Mesendoderm (in vitro differentiated cells): ENCODE data around the gene INCENP.
"Not testable (repeated sequence)": the region's sequence is repeated elsewhere in the genome, so short reads cannot be mapped to it uniquely, and the experiment has no call there.

Experiments
- DNase-seq: peaks from one replicate; pipeline ENCODE4 v3.0.0; 2013
- H2AK5ac ChIP-seq: 2 replicates; pipeline ENCODE4 v1.6.1; 2013; ENCODE audit warnings: low read length, inconsistent platforms
- H2BK120ac ChIP-seq: 2 replicates; pipeline ENCODE4 v1.6.1; 2013; ENCODE audit warnings: low read depth, mild to moderate bottlenecking, low read length, moderate library complexity, mixed read lengths
- H2BK15ac ChIP-seq: replicated peaks from 2 replicates; pipeline ENCODE4 v1.6.1; 2013; ENCODE audit warnings: low read depth, mild to moderate bottlenecking, moderate library complexity
- H2BK5ac ChIP-seq: 2 replicates; pipeline ENCODE4 v1.6.1; 2013; ENCODE audit warnings: low read length, inconsistent platforms
- H3K18ac ChIP-seq: 2 replicates; pipeline ENCODE4 v1.6.1; 2013; ENCODE audit warnings: mild to moderate bottlenecking, low read length, mixed read lengths
- H3K23ac ChIP-seq: one replicate; pipeline ENCODE4 v1.6.1; 2013; ENCODE audit warnings: low read length
- H3K27ac ChIP-seq: 2 replicates; pipeline ENCODE4 v1.5.1; 2013; ENCODE audit warnings: low read depth, mild to moderate bottlenecking, inconsistent platforms, low read length, moderate library complexity
- H3K27me3 ChIP-seq: 2 replicates; pipeline ENCODE4 v1.6.1; 2013; ENCODE audit warnings: low read length, control low read depth, mild to moderate bottlenecking, inconsistent platforms; ENCODE audit not compliant: insufficient read depth, poor library complexity
- H3K36me3 ChIP-seq: 2 replicates; pipeline ENCODE4 v1.6.1; 2013; ENCODE audit warnings: low read length, inconsistent platforms; ENCODE audit not compliant: control insufficient read depth, insufficient read depth
- H3K4ac ChIP-seq: one replicate; pipeline ENCODE4 v1.6.1; 2013; ENCODE audit warnings: low read depth, mild to moderate bottlenecking, low read length, moderate library complexity
- H3K4me1 ChIP-seq: 2 replicates; pipeline ENCODE4 v1.6.1; 2013; ENCODE audit warnings: low read depth, low read length, inconsistent platforms; ENCODE audit not compliant: control insufficient read depth
- H3K4me2 ChIP-seq: 2 replicates; pipeline ENCODE4 v1.6.1; 2013; ENCODE audit warnings: low read length
- H3K4me3 ChIP-seq: 2 replicates; pipeline ENCODE4 v1.5.1; 2013; ENCODE audit warnings: mild to moderate bottlenecking, low read length
- H3K56ac ChIP-seq: one replicate; pipeline ENCODE4 v1.6.1; 2013; ENCODE audit warnings: low read length
- H3K79me1 ChIP-seq: 2 replicates; pipeline ENCODE4 v1.6.1; 2013; ENCODE audit warnings: low read length, inconsistent platforms
- H3K79me2 ChIP-seq: 2 replicates; pipeline ENCODE4 v1.6.1; 2013; ENCODE audit warnings: mild to moderate bottlenecking, low read length; ENCODE audit not compliant: control insufficient read depth, insufficient read depth
- H3K9ac ChIP-seq: 2 replicates; pipeline ENCODE4 v1.6.1; 2013; ENCODE audit warnings: low read length, inconsistent platforms
- H4K5ac ChIP-seq: one replicate; pipeline ENCODE4 v1.6.1; 2013; ENCODE audit warnings: low read length
- H4K8ac ChIP-seq: one replicate; pipeline ENCODE4 v1.6.1; 2013; ENCODE audit warnings: low read depth, mild to moderate bottlenecking, control low read depth, low read length, moderate library complexity
- WGBS: extraction: QIAGEN DNeasy Blood & Tissue Kit; methylation state at CpG from one replicate; pipeline ENCODE4 v1.1.7; 2013; ENCODE audit warnings: low lambda C conversion rate, missing lambda C conversion rate; ENCODE audit not compliant: insufficient coverage; ENCODE audit errors: extremely low coverage; 5-methylcytosine and 5-hydroxymethylcytosine counted together

INCENP gene

DNA sequence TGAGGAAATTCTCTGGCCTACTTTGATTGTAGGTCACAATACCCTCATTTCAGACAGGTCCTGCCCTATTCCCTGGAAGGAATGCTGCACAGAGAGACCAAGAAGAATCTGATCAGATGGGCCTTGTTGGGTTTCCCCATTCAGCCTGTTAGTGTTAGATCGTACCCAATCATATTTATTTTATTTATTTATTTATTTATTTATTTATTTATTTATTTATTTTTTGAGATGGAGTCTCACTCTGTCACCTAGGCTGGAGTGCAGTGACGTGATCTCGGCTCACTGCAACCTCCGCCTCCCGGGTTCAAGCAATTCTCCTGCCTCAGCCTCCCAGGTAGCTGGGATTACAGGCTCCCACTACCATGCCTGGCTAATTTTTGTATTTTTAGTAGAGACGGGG lies 39.0 kb upstream of the INCENP start:
- H3K56ac ChIP-seq, H3K79me1 ChIP-seq, H3K36me3 ChIP-seq, H2AK5ac ChIP-seq, H3K4ac ChIP-seq, H3K27ac ChIP-seq, H3K4me2 ChIP-seq, H4K8ac ChIP-seq, H4K5ac ChIP-seq, H2BK5ac ChIP-seq, H3K23ac ChIP-seq, H3K18ac ChIP-seq, H3K4me3 ChIP-seq, H3K79me2 ChIP-seq, H2BK120ac ChIP-seq, H2BK15ac ChIP-seq, DNase-seq, H3K9ac ChIP-seq, H3K4me1 ChIP-seq, H3K27me3 ChIP-seq: not testable (repeated sequence)
- WGBS, result no CpG with 5 or more reads among the region's 6 CpGs

DNA sequence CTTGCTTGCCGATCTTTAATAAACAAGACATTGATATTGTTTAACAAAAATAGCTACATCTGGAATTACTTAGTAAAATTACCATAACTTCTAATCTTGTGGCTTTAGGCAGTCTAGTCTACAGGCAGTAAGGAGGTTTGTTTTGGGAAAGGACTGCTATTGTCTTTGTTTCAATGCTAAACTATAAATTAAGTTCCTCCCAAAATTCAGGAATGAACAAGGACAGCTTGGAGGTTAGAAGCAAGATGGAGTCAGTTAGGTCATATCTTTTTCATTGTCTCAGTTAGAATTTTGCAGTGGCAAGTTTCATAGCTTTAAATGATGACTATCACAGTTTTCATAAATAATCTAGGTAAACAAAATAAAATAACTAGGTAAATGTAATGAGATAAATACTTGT lies 36.1 kb upstream of the INCENP start:
- Histone ChIP-seq H2AK5ac (no peak overlapping the region), H4K8ac (no peak overlapping the region), H3K27me3 (no peaks in the 10 kb centered on the region), H2BK5ac (no peak overlapping the region), H3K36me3 (no peaks in the 10 kb centered on the region), H3K4me2 (no peak overlapping the region), H2BK15ac (no peak overlapping the region), H3K4ac (no peak overlapping the region), H3K4me3 (no peak overlapping the region), H3K18ac (no peak overlapping the region), H3K9ac (no peak overlapping the region), H4K5ac (no peak overlapping the region), H3K27ac (no peak overlapping the region), H2BK120ac (no peak overlapping the region), H3K23ac (no peak overlapping the region), H3K4me1 (no peaks in the 10 kb centered on the region), H3K79me1 (no peaks in the 10 kb centered on the region), H3K79me2 (no peaks in the 10 kb centered on the region), H3K56ac (no peak overlapping the region)
- no peak for DNase-seq
- WGBS, result no CpG with 5 or more reads among the region's 1 CpG

- no peak overlapping the region for H3K23ac ChIP-seq
These were observed 35.4 kb upstream of the INCENP start for GRCh38 chr11:62088331-62088933.

DNA sequence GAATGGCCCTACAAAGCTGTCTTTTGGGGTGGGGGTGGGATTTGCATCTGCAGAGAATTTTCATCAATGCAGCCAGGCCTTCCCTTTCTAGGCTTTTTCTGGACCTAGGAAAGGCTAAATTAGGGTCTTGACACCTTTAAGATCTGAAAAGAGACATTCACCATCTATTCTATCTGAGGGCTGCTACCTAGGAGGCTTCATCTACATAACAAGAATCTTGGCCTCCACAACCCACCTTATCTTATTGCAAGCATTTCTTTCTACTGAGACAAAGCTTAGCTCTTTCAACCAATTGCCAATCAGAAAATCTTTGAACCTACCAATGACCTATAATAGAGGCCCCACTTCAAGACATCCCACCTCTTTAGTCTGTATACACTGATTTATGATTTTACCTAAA lies 20.7 kb upstream of the INCENP start:
- Histone ChIP-seq H2AK5ac (no peak overlapping the region), H3K27ac (no peak overlapping the region), H3K9ac (no peak overlapping the region), H3K18ac (no peak overlapping the region), H3K4me3 (no peak overlapping the region), H3K23ac (no peak overlapping the region), H3K56ac (no peak overlapping the region), H2BK120ac (no peak overlapping the region), H3K27me3 (no peaks in the 10 kb centered on the region), H3K36me3 (no peaks in the 10 kb centered on the region), H3K4me2 (no peak overlapping the region), H3K4me1 (no peaks in the 10 kb centered on the region), H2BK15ac (no peak overlapping the region), H4K5ac (no peak overlapping the region), H3K79me2 (no peaks in the 10 kb centered on the region), H4K8ac (no peak overlapping the region), H3K79me1 (no peaks in the 10 kb centered on the region), H3K4ac (no peak overlapping the region), H2BK5ac (no peak overlapping the region)
- DNase-seq, result no peak

More at GRCh38 chr11:62088331-62088933, 35.4 kb upstream of the INCENP start:
- Histone ChIP-seq H3K27me3 (no peaks in the 10 kb centered on the region), H3K4me2 (no peak overlapping the region), H3K4ac (no peak overlapping the region), H4K8ac (no peak overlapping the region), H2BK15ac (no peak overlapping the region), H3K79me2 (no peaks in the 10 kb centered on the region), H3K4me3 (no peak overlapping the region), H4K5ac (no peak overlapping the region), H3K56ac (no peak overlapping the region), H3K4me1 (no peaks in the 10 kb centered on the region), H3K27ac (no peak overlapping the region), H3K79me1 (no peaks in the 10 kb centered on the region), H3K36me3 (no peaks in the 10 kb centered on the region), H2BK120ac (no peak overlapping the region), H2BK5ac (no peak overlapping the region), H3K9ac (no peak overlapping the region), H2AK5ac (no peak overlapping the region), H3K18ac (no peak overlapping the region)
- DNase-seq, result peak; percentile 27
- WGBS, result no CpG with 5 or more reads among the region's 1 CpG

DNA sequence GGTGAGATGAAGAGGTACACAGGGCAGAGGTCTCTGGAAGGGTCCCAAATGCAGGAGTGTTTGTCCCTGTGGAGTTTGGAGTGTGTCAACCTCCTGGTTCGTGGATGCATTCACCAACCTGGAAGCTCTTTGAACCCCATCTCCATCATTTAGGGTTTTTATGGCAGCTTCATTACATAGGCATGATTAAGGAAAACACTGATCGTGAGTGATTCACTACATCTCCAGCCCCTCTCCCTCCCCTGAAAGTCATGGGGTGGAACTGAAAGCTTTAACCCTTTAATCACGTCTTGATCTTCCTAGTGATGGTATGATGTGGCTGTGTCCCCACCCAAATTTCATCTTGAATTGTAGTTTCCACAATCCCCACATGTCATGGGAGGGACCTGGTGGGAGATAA lies 19.8 kb upstream of the INCENP start:
- H2BK120ac ChIP-seq, result no peak overlapping the region
- H3K9ac ChIP-seq, result no peak overlapping the region
- H2AK5ac ChIP-seq, result no peak overlapping the region
- H3K36me3 ChIP-seq, result no peaks in the 10 kb centered on the region
- no peaks in the 10 kb centered on the region for H3K79me1 ChIP-seq
- H3K4me1 ChIP-seq, result no peaks in the 10 kb centered on the region
- H3K27me3 ChIP-seq, result no peaks in the 10 kb centered on the region
- no peak overlapping the region for H3K4me3 ChIP-seq
- no peak overlapping the region for H2BK5ac ChIP-seq
- no peak overlapping the region for H4K5ac ChIP-seq
- no peaks in the 10 kb centered on the region for H3K79me2 ChIP-seq
- H3K4me2 ChIP-seq, result no peak overlapping the region
- H3K27ac ChIP-seq, result no peak overlapping the region
- no peak overlapping the region for H4K8ac ChIP-seq
- DNase-seq, result no peak
- no peak overlapping the region for H2BK15ac ChIP-seq
- no peak overlapping the region for H3K4ac ChIP-seq
- no peak overlapping the region for H3K56ac ChIP-seq
- H3K23ac ChIP-seq, result no peak overlapping the region
- WGBS, result no CpG with 5 or more reads among the region's 3 CpGs
- H3K18ac ChIP-seq, result no peak overlapping the region
